HCEC 1CT (cell line): ENCODE results near the gene GRHL1.

Experiments used
- DNase-seq: peaks from one replicate; pipeline ENCODE4 v3.0.0-alpha.2; 2017

Gene GRHL1

DNA sequence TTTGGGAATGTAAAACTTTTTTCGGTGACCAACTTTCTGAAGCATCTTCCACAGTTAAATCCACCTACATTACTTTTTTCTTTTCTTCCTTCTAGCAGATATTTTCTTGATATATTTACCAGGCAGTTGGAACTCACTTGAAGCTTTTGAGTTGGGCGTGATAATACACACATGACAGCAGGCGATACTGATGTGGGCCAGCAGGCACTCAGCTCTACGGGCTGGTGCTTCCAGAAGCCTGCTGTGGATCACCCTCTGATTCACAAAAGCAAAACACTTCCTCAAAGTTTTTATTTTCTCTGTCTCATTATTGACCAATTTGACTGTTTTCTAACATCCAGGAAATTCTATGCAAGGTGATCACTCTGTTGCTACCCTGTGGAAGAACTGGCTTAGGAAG, 22.9 kb downstream of the GRHL1 start:
- DNase-seq: no peak

DNA sequence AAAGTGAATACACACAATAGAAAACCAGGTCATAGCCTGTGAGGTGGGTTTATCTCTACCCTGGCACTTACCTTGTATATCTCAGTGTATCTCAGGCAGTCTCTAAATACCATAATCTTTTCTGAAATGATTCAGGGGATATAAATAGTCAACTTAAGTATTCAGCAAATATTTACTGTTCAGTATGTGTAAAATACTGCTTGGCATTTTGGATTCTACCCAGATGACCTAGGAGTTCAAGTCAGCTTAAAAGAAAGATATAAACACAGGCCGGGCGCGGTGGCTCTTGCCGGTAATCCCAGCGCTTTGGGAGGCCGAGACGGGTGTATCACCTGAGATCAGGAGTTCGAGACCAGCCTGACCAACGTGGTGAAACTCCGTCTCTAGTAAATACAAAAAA, 23.8 kb downstream of the GRHL1 start:
- peak; percentile 74 for DNase-seq

- DNase-seq: peak; percentile 95
Measured at GRCh38 chr2:9975805-9976447, 24.4 kb downstream of the GRHL1 start.

DNA sequence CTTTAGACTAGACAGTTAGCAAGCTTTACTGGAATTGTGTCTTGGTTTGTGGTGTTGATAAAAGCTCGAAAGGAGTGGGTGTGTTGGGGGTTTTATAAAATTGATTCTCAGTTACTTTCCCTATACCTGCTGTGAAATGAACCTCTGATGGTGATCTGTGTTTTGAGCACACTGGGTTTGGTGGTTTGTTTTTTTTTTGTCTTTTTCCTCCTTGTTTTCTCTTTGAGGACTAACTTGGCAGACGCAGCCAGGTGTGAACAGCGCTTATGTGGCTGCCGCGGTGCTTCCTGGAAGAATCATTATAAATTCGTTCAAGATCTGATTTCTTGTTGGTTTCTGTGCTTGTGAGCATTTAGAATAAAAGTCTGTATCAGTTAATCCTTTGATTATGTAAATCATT, 28.5 kb downstream of the GRHL1 start:
- DNase-seq: no peak

DNA sequence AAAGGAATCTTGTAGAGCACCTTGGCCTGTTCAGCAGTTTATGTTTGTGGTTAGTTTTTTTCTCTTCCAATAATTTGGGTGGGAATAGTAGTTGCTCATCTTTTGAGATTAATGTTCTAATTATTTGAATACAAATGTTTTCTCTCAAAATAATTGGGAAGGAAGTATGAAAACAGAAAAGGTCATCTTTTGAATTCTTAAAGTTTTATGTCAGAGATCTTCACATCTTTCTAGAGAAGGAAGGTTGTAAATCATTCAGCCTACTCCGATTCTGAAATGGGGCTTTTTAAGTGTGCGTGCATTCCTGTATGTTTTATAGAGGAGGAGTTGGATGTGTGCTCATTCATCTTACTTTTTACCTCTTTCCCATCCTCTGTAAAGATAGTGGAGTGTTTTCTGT, 29.0 kb downstream of the GRHL1 start:
- peak; percentile 49 for DNase-seq

DNA sequence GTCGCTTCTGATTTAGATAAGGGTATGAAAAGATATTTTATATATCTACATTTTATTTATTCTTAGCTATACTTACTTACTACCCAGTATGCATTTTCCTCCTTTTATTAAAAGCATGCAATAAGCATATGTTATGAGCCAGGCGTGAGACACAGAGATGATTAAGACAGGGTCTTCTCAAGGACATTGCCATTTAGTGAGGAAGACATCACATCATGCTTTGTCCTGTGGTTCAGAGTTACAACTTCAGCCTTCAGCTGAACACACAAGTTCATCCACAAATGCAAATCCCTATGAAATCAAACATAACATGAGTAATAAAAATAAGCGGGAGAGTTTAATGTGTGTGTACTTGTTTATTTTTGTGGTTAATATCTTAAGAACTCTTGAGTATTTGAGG, 30.2 kb downstream of the GRHL1 start:
- peak; percentile 40 for DNase-seq

DNA sequence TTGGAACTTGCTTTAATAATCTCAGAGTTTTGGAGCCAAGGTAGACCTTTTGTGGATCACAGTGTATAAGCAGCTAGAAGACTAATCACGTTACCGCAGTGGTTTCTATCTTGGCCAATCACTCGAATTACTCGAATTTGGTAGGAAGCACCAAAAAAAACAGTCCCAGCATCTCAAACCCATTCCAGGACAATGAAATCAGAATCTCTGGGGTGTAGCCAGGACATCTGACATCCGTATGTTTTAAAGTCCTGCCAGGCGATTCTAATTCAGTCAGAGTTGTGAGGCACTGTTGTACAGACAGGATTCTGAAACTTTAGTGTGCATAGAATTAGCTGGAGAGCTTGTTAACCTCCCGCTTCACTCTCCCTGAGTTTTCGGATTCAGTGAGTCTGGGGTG, 30.8 kb downstream of the GRHL1 start:
- peak; percentile 94 for DNase-seq

GRCh38 chr2:9982891-9983290, 31.4 kb downstream of the GRHL1 start:
- no peak for DNase-seq

GRCh38 chr2:9983401-9984216, 32.1 kb downstream of the GRHL1 start:
- peak; percentile 51 for DNase-seq

GRCh38 chr2:9984217-9984739, 32.8 kb downstream of the GRHL1 start:
- DNase-seq: peak; percentile 41

GRCh38 chr2:9984871-9985480, 33.5 kb downstream of the GRHL1 start:
- peak; percentile 73 for DNase-seq

DNA sequence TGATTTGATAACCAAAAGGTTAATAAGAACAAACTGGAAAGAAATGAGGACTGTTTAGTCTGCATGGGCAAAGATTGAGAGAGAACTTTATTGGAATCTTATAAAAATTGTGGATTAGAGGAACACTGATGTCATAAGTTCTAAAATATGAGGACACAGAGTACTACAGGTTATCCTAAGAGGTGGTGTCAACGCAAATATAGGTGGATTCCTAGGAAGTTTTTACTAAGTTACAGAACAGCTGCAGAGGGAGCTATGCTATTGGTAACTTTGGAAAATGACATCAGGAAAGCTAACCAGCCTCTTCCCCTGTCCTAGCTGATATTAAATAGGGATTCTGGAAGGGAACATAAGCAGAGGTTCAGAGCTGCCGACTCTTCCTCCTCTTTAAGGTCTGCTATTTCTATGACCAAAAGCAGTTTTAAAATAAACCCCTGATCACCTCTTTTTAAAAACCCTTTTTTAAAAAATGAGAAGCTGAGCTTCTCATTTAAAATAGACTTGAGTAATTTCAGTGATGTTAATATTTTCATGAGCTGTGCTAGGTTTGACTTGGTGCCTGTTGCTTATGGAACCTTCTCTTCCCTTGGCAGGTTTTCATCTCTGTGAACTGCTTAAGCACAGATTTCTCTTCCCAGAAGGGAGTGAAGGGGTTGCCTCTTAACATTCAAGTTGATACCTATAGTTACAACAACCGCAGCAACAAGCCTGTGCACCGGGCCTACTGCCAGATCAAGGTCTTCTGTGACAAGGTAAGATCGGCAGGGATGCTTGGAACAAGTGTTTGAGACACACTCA, 34.2 kb downstream of the GRHL1 start:
- DNase-seq: no peak

- DNase-seq: no peak
Measured at GRCh38 chr2:9988320-9988719, 36.8 kb downstream of the GRHL1 start.

GRCh38 chr2:9990736-9991135, 39.2 kb downstream of the GRHL1 start:
- no peak for DNase-seq

- no peak for DNase-seq
Measured at GRCh38 chr2:9991221-9991620, 39.7 kb downstream of the GRHL1 start.

- no peak for DNase-seq
Measured at GRCh38 chr2:9991829-9992273, 40.4 kb downstream of the GRHL1 start.

GRCh38 chr2:9992427-9993187, 41.1 kb downstream of the GRHL1 start:
- DNase-seq: no peak

DNA sequence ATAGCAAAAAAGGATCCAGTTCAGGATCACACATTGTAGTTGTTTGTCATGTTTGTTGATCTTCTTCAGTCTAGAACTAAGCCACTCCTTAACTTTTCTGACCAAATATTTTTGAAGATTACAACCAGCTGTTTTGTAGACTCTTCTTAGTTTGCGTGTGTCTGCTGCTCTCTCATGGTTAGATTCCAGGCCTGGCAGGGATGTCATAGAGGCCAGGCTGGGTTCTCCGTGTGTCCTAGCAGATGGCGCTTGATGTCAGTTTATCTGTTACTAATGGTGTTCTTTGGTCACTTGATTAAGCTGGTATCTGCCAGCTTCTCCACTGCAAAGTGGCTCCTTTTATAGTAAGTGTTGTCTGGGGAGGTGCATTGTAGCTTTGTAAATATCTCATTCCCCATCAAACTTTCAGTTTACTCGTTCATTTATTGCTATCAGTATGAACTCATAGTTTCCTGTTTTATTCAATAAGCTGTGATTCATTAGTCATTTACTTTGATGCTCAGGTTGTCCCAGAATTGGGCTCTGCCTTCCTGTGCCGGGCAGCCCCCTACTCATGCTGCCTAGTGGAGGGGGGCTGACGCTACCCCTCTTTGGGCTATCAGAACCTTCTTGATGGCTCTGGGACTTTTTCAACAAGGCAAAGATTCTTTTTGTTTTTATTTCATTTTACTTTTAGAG, 42.1 kb downstream of the GRHL1 start:
- DNase-seq: no peak

DNA sequence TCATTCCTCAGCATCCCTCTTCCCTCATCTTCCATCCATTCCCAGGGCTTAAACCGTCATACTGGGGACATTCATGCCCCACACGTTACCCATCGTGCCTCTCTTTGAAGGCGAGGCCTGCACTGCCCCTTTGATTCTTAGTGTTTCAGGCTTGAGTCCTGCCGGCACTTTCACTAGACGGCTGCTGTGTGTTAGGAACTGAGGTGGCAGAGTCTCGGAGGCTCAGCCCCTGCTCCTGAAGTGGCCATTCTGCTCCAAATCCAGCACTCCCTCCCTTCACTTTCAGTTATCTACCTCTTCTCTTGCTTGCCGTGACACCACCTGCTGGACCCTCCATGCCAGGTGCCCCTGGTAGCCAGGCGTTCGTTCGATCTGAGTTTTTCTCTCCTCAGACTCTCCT, 43.0 kb downstream of the GRHL1 start:
- no peak for DNase-seq

DNA sequence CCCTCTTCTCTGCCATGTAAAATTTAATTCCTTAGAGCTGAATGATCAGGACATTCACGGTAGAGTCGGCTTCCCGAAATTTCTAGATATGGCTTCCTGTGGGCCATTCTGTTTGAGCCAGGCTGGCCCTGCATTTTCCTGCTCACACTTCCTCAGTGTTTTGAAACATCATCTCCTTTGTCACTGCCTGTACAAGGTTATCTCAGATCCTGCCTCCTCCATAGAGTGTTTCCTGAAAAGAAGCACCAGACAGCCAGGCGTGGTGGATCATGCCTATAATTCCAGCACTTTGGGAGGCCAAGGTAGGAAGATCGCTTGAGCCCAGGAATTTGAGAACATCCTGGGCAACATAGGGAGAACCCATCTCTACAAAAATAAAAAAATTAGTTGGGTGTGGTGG, 43.6 kb downstream of the GRHL1 start:
- no peak for DNase-seq

DNA sequence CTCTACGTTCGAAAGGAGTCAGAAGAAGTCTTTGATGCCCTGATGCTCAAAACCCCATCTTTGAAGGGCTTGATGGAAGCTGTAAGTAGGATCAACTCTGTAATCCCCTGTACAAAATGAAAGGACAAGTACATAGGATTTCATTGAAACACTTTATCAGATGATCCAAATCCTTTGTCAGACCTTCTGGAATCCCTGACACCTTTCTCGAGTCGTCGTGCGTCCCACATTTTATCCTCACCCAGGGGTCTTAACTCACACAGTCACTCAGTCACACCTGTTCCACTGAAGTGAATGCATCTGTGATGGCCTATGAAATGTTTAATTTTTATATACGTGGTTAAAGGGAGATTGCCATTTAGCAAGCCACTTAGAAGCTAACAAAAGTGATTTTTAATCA, 44.8 kb downstream of the GRHL1 start:
- no peak for DNase-seq

- DNase-seq: no peak
Measured at GRCh38 chr2:9997936-9998335, 46.4 kb downstream of the GRHL1 start.
